GM13976 (cell line): Measurements from ENCODE around the gene ELMO2.

Experiments used
- DNase-seq: peaks from one replicate; pipeline ENCODE4 v3.0.0; 2012; ENCODE audit warnings: low spot score
- in situ Hi-C: fragments of 300-500 bp; cut with MboI; formaldehyde crosslinking; loops from one replicate; pipeline ENCODE4 v1.12.0; 2022; ENCODE audit warnings: low sequenced_read_pairs, mixed read lengths, inconsistent platforms; ENCODE audit not compliant: unreplicated experiment
- TF ChIP-seq, protein P1 (sequence below): IDR thresholded peaks from 2 replicates; pipeline ENCODE4 v1.5.1; 2012; ENCODE audit warnings: borderline replicate concordance, mild to moderate bottlenecking; ENCODE audit not compliant: insufficient read depth; ENCODE audit errors: extremely low read depth, missing control alignments, control extremely low read depth

The ELMO2 gene

GRCh38 chr20:46368902-46369268, 37.5 kb downstream of the ELMO2 start:
- no peak for DNase-seq
- in situ Hi-C loops: no loop called here
- TF ChIP-seq, protein P1, sequence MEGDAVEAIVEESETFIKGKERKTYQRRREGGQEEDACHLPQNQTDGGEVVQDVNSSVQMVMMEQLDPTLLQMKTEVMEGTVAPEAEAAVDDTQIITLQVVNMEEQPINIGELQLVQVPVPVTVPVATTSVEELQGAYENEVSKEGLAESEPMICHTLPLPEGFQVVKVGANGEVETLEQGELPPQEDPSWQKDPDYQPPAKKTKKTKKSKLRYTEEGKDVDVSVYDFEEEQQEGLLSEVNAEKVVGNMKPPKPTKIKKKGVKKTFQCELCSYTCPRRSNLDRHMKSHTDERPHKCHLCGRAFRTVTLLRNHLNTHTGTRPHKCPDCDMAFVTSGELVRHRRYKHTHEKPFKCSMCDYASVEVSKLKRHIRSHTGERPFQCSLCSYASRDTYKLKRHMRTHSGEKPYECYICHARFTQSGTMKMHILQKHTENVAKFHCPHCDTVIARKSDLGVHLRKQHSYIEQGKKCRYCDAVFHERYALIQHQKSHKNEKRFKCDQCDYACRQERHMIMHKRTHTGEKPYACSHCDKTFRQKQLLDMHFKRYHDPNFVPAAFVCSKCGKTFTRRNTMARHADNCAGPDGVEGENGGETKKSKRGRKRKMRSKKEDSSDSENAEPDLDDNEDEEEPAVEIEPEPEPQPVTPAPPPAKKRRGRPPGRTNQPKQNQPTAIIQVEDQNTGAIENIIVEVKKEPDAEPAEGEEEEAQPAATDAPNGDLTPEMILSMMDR: no peak

DNA sequence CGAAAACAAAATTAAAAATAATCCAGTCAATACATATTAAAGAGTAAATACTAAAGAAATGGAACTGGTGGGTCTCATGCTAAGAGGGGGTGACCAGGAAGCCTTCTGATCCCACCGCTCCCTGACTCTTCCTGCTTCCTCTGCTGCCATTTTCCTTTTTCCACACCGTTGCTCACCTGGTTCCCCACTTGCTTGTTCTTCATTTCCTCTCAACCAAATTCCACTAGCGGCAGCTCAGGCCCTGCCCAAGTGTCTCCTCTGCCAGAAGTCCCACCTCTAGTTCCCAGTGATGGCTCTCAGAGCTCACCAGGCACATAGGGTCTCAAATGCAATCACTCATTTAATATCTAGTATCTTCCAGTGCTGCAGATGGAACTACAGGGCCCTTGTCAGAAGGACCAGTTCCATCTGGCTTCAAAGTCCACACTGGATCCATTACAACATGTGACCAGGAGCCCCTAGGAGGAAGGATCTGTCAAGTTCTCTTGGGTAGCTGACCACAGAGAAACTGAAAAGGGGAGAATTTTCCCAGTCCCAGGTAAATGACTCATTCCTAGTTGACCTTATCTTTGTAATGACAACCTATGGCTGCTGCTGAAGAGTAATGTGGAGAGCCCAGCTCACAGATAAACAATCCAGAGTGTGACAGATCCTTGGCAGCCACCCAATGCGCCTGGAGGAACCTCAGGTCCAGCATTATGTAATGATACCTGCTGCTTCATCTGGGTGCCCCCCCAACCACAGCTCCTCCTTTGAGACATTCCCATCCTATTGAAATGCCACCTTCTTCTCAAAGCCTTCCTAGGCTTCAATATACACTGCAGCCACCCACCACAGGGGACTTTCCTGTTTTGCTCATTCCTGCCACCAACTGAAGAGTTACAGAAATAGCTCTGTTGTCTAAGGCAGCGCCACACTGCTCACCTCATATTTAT, 38.2 kb downstream of the ELMO2 start:
- in situ Hi-C loops: no loop called here
- DNase-seq: no peak
- TF ChIP-seq, protein P1: no peak

DNA sequence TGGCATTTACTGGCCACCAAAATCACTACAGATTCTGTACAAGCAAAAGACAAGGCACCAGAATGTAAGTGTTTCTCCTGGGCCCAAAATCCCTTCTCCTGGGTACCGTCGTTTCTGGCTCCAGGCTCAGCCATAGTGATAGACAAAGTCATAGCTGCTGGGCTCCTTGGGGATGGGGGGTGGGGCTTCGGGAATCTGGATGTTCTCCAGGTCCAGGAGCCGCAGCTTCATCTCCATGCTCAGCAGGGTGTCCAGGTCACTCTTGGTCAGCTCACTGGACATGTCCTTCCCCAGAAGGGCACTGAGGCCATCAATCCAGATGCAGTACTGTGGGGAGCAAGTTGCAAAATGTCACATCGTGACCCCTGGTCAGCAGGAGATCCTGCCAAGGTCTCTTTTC, 39.2 kb downstream of the ELMO2 start:
- no peak for DNase-seq
- in situ Hi-C loops: no loop called here

GRCh38 chr20:46366826-46367225, 39.6 kb downstream of the ELMO2 start:
- in situ Hi-C loops: no loop called here
- no peak for DNase-seq
- TF ChIP-seq, protein P1: no peak

More for the DNA sequence above, 39.2 kb downstream of the ELMO2 start:
- TF ChIP-seq, protein P1: no peak

- in situ Hi-C loops: no loop called here
- DNase-seq: no peak
- TF ChIP-seq, protein P1: no peak
These were observed 40.8 kb downstream of the ELMO2 start for GRCh38 chr20:46365487-46366220.

DNA sequence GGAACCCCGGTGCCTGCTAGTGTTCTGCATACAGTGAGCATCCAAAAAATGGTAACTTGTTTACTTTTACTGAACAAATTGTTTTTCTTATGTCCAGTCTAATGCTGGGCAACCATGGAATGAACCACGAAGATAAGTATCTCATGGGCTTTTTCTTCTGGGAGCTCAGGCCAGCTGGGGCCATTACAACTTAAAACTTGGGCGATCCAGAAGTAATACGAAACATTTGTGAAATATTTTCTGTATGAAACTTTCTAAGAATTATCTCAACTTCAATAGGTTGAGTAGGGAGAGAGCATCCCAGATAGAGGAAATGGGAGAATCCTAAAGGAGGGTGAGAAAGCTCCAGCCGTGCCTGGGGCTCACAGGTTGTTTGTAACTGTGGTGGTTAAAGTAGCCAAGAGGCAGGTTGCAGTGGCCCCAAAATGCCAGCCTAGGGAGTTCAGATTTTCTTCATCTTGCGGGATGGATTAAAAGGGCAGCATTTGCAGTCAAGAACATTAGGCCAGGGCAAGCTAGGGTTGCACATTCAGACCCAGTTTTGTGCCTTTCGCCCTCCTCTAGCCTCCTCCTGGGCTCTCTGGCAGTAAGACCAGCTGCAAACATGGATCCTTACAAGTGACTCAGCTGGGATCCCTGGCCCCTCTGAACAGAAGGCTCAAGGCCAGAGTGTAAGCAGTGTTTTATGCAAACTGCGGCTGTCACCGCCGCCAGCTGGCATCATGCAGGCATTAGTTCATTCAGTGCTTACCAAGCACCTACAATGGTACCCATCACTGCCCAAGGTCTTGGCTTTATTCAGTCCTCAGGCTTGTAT, 41.5 kb downstream of the ELMO2 start:
- no peak for DNase-seq
- TF ChIP-seq, protein P1: no peak
- in situ Hi-C loops: no loop called here
